ENCODE data around the gene ASCL5.

The ASCL5 gene

DNA sequence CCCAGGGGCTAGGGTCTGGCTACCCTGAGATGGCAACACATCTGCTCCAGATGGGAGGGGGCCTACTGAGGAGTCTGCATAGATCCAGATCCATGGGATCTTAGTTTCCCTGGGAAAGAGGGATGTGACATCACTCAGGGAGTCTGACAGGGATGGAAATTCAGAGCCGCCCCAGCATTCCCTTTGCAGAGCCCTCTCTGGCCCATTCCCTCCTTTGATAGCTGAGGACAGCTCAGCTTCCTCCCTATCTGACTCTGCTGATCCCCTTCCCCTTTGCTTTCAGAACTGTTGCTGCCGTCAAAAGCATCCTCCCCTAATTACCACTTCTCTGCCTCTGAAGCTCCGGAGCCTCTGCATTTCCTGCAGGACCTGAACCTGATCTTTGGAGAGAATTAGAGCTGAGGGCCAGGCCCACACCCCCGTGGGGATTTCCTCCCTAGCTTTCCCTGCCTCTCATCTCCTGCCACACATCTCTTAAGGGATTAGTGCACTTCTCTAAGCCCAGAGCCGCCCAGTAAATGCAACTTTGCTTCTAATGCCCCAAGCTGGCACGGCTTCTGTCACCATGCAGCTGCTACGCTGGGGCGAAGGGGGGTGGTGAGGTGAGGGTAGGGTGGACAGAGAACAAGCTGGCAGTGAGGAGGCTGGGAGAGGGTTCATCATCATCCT lies 9.5 kb upstream of the ASCL5 start:
- no peak for DNase-seq (ENCODE audit: low read depth in 2 of 2)

DNA sequence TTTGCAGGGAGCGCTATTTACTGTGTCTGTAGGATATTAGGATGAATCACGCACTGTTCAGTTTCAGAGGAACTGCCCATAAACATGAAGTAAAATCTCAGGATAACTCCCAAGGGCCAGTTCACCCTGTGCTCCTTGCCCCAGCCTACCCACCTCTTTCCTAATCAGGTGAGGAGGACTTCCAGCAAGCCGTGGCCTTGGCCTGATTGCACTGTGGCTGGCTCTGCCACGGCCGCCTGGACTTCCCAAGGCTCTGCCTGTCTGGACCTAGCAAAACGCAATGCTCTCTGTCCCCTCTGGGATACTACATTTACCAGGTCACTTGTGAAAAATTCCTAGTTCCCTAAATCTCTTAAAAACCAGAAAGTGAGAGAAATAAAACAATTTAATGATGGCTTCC lies 7.4 kb upstream of the ASCL5 start:
- no peak for DNase-seq (ENCODE audit: low read depth in 2 of 2)

- no peak for DNase-seq (ENCODE audit: low read depth in 2 of 2)
Measured at GRCh38 chr1:201131398-201131797, 4.4 kb upstream of the ASCL5 start.

DNA sequence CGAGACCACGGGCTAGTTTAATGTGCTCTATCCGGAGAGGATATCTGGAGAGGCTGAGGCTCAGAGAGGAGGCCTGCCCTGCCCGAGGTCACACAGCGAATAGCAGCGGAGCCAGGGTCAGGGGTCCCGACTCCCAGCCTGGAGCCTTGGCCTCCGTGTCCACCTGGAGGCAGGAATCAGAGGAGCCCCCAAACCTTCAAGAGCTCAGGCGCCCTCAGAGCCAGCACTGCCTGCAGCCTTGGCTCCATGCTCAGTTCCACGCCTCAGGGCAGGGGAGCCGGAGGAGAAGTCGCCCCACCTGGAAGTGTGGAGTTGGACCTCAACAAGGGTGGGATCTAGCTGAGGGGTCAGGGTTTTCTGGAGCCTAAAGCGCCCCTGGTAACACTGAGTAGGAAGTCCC lies 2.0 kb upstream of the ASCL5 start:
- no peak for DNase-seq (ENCODE audit: low read depth in 2 of 2)

DNA sequence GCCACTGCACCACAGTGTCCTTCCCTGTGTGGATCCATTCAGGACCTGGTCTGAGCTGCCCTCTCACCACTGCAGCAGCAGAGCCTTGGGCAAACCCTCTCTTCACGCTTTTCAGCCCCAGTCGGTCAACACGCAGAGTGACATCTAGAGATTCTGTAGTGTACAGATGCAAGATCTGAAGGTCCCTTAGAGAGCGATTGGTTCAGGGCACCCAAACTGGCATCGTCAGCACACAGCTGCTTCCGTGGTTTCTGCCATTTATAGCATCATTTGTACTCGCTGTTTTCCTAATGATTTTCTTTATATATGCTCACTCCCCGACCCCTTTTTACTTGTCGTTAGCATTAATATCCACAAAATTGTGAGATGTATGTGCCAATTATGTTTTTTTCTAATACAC lies 1.5 kb upstream of the ASCL5 start:
- no peak for DNase-seq (ENCODE audit: low read depth in 2 of 2)

GRCh38 chr1:201127755-201128455 lies 921 bp upstream of the ASCL5 start:
- no peak for DNase-seq (ENCODE audit: low read depth in 2 of 2)

DNA sequence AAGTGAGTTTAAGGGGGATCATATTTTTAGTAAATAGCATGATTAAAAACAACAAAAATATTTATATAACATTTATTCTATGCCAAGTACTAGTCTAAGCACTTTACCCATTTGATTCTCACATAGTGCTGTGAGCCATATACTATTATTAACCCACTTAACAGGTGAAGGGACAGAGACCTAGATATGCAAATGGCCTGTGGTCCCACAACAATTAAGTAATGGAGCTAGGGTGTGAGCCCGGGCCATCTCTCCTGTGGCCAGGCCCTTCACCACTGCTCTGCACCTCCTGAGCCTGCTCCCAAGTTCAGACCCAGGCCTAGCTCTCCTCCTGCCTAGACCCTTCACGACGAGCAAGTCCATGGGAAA lies 537 bp downstream of the ASCL5 start:
- no peak for DNase-seq (ENCODE audit: low read depth in 2 of 2)

DNA sequence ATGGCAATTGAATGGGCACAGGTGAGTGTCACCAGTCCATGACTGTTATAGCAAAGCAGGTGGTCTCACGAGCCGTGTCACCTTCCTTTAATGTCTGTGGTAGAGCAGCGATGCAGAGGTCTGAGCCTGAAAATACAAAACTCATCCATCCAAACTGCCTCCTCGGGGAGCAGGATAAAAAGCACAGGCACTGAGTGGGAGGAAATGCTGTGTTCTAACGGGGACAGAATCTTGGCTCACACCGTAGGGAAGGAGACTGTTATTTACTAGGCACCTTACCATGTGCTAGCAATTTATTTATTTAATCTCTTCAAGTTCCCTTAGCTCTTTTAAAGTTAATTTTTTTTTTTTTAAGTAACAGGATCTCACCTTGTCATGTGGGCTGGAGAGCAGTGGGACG lies 1.2 kb downstream of the ASCL5 start:
- no peak for DNase-seq (ENCODE audit: low read depth in 2 of 2)

GRCh38 chr1:201125019-201125418 lies 2.0 kb downstream of the ASCL5 start:
- DNase-seq (ENCODE audit: low read depth in 2 of 2): no peak

- no peak for DNase-seq (ENCODE audit: low read depth in 2 of 2)
Measured at GRCh38 chr1:201123866-201124265, 3.1 kb downstream of the ASCL5 start.

DNA sequence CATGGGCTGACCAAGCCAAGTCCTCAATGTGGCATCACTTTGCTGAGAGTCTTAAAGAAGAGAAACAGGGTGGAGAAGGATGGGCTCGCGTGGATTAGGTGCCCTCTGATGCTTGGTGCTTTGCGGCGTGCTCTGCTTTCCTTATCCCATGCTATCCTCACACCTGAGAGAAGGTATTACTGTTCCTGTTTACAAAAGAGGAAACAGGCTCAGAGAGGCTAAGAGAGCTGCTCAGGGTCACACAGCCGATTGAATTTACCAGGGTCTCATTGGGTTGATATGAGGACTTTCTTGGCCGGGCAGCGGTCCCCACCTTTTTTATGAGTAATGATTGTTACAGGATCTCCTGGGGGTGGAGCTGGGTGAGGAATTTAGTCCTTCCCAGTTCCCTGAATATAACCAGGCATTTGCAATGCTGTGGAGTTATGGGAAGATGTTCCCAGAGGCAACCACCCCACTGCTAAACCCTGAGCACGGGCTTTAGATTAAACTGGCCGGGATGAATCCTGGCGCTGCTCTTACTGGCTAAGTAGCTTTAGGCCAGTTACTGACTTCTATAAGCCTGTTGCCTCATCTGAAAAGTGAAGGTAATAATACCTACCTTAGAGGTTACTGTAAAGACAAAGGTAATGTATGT lies 4.5 kb downstream of the ASCL5 start:
- DNase-seq (ENCODE audit: low read depth in 2 of 2): no peak

GRCh38 chr1:201119206-201120197 lies 7.5 kb downstream of the ASCL5 start:
- peak; percentile 14 to 48 for DNase-seq (ENCODE audit: low read depth in 2 of 2)

DNA sequence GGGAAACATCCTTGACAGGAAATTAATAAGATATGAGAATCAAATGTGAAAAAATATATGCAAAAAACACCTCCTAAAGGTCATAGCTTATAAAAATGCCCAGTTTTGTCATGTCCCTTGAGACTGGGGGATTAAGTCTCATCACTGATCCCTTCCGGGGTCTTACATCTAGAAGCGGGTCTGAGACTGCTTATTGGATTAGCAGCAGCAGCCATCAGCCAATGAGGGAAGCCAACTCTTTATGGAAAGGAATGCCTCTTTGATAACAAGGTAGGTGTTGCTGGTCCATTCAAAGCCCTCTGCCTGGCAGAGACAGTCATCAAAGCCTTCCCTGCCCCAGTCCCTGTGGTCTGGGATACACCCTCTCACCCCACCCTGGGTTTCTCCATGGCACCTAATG lies 10.9 kb downstream of the ASCL5 start:
- DNase-seq (ENCODE audit: low read depth in 2 of 2): no peak

DNA sequence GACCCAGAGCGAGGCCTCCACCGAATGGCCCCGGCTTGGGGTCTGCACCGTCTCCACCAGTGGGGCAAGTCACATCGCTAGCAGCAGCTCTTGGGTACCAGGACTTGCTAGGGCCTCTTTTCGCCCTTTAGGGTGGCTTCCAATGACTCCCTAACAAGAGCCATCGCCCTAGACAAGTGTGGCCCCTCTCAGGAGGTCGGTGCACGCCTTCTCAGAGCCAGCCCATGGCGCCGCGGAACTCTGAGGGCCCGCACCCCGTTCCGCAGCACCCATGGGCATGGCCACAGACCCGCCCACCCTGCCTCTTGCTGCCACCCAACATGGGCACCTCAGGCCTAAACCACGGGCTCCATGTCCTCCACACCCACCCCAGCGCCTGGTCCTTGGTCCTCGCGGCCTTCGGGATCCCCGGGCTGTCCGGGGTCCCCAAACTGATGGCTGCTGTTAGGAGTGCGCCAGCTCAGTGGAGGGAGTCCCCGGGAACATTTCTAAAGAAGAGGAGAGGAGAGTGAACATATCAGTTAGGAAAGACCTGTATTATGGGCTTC lies 11.5 kb downstream of the ASCL5 start:
- DNase-seq (ENCODE audit: low read depth in 2 of 2): no peak

DNA sequence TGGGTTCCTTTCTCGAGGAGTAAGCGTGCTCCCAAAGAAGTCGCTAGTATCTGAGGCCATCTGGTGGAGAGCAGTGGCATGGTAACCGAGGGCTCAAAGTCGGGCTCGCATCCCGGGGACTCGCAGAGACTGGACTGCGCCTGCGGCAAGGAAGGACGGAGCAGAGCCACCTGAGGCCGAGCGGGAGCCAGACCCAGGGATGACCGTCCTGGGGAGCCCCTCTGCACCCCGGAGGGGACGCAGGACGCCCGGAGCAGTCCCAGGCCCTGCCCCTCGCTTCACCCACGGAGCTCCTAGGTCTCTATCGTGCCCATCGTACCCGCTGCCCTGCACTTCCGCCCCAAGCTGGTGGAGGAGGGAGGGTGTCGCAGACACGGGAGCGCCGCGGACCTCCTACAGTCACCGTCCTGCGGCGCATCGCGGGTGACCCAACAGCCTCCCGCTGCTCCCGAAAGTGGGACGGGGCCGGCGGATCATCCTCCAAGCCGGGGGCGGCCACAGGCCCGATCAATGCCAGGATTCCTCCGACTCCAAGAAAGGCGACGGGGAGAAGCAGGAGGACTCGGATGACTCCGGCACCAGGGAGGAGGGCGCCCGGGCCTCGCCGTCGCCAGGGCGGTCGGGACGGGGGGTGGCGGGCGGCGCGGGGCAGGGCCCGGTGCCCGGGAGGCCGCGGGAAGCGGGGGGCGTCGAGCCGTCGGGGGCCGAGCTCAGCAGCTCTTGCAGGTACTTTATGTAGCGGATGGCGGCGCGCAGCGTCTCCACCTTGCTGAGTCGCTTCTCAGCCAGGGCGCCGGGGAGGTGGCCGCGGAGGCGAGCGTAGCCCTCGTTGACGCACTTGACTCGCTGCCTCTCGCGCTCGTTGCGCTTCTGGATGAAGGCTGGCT lies 12.5 kb downstream of the ASCL5 start:
- peak; percentile 65 to 79 for DNase-seq (ENCODE audit: low read depth in 2 of 2)

DNA sequence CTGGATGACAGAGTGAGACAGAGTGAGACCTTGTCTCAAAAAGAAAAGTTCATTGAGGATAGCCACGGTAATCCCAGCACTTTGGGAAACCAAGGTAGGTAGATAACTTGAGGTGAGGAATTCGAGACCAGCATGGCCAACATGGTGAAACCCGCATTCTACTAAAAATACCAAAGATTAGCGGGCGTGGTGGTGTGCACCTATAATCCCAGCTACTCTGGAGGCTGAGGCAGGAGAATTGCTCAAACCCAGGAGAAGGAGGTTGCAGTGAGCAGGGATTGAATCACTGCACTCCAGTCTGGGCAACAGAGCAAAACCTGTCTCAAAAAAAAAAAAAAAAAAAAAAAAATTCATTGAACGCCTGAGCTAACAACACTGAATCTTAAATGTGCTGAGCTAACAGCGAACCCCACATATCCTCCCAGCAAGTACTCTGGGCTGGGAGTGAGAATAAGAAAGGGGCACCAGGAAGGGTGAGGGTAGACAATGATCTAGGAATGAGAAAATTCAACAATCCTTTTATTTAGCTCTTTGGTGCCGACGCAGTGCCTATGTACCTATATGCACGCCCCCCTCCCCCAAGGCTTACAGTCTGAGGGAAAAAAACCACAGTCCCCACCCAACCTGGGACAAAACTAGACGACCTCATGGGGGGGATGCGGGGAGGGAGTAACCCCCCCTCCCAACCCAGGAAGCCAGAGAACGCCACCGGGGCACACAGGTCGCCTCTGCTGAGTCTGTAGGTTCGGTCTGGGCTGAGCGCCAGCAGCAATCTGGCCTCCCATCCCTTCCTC lies 13.3 kb downstream of the ASCL5 start:
- DNase-seq (ENCODE audit: low read depth in 2 of 2): no peak

DNA sequence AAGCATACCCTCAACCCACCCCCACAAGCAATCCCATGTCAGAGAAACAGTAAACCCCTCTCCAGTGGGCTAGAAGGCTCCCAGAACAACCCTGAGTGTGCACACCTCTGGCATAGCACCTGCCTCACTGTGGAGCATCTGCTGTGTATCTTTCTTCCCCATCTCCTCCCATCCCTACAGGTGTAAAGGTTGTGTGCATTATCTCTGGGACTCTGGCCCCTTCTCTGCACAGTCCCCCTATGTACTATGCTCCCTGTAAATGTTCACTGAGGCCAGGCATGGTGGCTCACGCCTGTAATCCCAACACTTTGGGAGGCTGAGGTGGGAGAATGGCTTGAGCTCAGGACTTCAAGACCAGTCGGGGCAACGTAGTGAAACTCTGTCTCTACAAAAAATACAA lies 14.1 kb downstream of the ASCL5 start:
- no peak for DNase-seq (ENCODE audit: low read depth in 2 of 2)

DNA sequence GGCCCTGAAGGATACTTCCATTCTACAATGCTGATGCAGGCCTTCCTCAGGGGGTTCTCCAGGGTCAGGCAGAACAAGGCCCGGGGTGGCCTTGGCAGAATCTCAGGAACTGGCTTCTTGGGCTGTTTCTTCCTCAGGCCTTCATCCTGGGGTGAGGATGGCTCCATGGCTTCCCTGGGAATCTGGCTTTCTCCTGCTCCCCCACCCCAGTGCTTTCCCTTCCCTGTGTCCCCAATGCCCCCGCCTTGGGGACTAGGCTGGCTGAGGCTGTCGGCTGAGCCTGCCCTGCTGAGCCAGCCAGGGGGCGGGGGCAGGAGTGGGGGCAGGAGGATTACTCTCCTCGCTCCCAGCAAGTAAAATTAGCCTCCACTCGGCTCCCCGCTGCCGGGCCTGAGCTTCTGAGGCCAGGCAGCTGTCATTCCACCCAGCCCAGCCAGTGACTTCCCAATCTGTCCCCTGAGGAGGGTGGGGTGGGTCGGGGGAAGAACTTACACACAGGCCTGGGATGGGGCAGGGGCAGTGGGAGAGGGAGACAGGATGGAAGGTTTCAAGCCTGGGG lies 14.7 kb downstream of the ASCL5 start, which contains the start of gene CACNA1S:
Gene CACNA1S (minus strand): TSS at position 254 of the 559 bp plus-strand sequence. CDS start 87 bp downstream, at position 167.
- DNase-seq (ENCODE audit: low read depth in 2 of 2): no peak

GRCh38 chr1:201111672-201112071 lies 15.3 kb downstream of the ASCL5 start:
- no peak for DNase-seq (ENCODE audit: low read depth in 2 of 2)
